Measurements from ENCODE around the gene PTGFRN.
"Not testable (repeated sequence)": the region's sequence is repeated elsewhere in the genome, so short reads cannot be mapped to it uniquely, and the experiment has no call there.

The PTGFRN gene

DNA sequence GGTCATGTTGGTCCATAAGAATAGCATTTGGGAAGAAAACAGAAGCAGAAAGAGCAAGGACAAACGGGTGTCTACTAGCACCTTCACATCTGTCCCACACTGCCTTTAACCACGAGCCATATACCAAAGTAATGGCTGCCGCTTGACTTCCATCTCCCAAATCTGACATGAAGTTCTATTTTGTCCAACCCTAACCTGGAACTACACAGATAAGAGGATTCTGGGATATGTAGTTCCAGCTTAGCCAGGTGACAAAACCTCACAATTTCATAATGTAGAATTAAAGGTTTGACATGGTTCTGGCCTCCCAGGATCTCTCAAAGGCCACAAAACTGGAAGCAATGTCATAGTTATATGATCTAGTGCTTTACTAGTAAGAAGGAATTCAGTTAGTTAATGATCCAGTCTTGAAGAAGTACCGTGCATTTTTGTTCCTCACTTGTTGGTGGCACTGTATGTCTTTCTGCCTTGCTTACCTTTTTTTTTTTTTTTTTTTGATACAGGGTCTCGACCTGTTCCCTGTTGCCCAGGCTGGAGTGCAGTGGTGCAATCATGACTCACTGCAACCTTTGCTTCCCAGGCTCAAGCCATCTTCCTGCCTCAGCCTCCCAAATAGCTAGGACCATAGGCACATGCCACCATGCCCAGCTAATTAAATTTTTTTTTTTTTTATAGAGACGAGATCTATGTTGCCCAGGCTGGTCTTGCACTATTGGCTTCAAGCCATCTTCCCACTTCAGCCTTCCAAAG, 17.5 kb downstream of the PTGFRN start:
- 93 to 95% methylated on average over 6 of the region's 6 CpGs for whole genome bisulfite sequencing, 2 experiments

DNA sequence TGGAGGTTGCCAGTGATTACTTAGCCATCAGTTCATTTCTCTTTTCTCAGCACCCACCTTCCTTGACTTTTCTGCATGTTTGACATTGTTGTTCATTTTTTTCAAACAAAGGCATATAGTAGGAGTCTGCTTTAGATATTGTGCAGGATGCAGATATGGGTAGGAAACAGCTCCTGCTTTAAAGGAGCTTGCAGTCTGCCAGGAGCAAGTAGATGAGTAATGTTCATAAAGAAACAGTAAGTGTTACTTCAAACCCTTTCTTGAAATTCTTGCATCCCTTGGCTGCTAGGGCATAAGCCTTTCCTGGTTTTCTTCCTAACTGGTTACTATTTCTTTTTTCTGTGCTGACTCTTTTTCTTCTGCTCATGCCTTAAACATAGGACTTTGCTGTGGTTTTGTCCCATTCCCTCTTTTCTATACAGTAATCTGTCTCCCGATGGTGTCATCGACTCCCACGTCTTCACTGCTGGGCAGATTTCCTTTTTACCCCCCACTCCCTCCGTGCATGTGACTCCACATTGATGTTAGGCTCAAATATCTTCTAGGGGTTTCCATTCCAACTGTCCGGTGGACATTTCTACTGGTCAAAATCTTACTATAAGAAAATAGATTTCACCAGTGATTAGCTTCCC, 20.4 kb downstream of the PTGFRN start:
- Histone ChIP-seq H3K36me3 (ENCODE audit: control insufficient read depth, insufficient read depth, low read length) (no peaks in the 10 kb centered on the region), H3K4me3 (ENCODE audit: insufficient read depth, low read depth, low read length) (no peak overlapping the region), H3K9me3 (ENCODE audit: control insufficient read depth, low read length) (no peaks in the 10 kb centered on the region), H3K27me3 (ENCODE audit: control insufficient read depth, insufficient read depth, low read length, poor library complexity, severe bottlenecking) (no peaks in the 10 kb centered on the region), H3K27ac (ENCODE audit: insufficient read depth, low read depth, low read length, poor library complexity, severe bottlenecking) (no peak overlapping the region), H3K4me1 (ENCODE audit: control insufficient read depth, insufficient read depth, low read length) (peaks cover 10% of the 10 kb centered on the region)
- WGBS, 2 experiments = 95 to 98% methylated on average over 5 of the region's 5 CpGs

More for the DNA sequence above, 17.5 kb downstream of the PTGFRN start:
- Histone ChIP-seq H3K4me1 (ENCODE audit: control insufficient read depth, insufficient read depth, low read length) (peaks cover 10% of the 10 kb centered on the region), H3K27ac (ENCODE audit: insufficient read depth, low read depth, low read length, poor library complexity, severe bottlenecking) (no peak overlapping the region), H3K9me3 (ENCODE audit: control insufficient read depth, low read length) (no peaks in the 10 kb centered on the region), H3K4me3 (ENCODE audit: insufficient read depth, low read depth, low read length) (no peak overlapping the region), H3K36me3 (ENCODE audit: control insufficient read depth, insufficient read depth, low read length) (no peaks in the 10 kb centered on the region), H3K27me3 (ENCODE audit: control insufficient read depth, insufficient read depth, low read length, poor library complexity, severe bottlenecking) (no peaks in the 10 kb centered on the region)

DNA sequence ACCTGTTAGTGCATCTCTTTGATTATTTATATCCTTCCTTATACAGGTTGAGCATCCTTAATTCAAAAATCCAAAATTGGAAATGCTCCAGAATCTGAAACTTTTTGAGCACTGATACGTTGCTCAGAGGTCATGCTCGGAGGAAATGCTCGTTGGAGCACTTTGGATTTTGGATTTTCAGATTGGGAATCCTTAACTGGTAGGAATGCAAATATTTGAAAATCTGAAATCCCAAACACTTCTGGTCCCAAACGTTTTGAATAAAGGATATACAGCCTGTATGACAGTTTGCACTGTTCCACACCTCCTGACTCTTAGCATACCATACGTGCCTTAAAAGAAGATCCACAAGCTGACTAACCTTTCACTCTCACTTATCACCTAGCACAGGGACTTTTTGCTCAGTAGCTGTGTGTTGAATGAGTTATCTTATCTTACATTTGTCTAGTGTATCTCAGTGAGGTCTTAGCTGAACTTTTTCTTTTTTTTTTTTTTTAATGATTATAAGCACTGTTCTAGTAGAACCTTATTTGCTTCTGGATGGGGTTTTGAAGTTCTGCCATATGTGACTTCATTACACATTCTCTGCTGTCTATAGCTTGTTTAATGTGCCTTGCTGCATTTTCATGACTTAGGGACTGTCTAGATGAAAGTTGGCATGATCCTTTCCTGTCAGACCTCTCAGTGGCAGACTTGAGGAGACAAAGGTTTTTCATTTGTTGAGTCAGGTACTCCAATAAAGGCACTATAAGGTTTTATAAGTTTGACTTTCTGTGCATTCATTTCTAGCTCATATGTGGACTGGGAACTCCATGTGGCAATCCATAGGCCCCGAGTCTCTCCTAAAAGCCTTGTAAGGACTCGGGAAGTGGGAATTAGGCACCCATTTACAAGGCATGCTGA, 21.6 kb downstream of the PTGFRN start:
- Histone ChIP-seq H3K9me3 (ENCODE audit: control insufficient read depth, low read length) (no peaks in the 10 kb centered on the region), H3K4me1 (ENCODE audit: control insufficient read depth, insufficient read depth, low read length) (peaks cover 10% of the 10 kb centered on the region), H3K27me3 (ENCODE audit: control insufficient read depth, insufficient read depth, low read length, poor library complexity, severe bottlenecking) (no peaks in the 10 kb centered on the region), H3K36me3 (ENCODE audit: control insufficient read depth, insufficient read depth, low read length) (no peaks in the 10 kb centered on the region), H3K4me3 (ENCODE audit: insufficient read depth, low read depth, low read length) (no peak overlapping the region), H3K27ac (ENCODE audit: insufficient read depth, low read depth, low read length, poor library complexity, severe bottlenecking) (no peak overlapping the region)
- WGBS, 2 experiments = 93 to 95% methylated on average over 7 of the region's 7 CpGs

DNA sequence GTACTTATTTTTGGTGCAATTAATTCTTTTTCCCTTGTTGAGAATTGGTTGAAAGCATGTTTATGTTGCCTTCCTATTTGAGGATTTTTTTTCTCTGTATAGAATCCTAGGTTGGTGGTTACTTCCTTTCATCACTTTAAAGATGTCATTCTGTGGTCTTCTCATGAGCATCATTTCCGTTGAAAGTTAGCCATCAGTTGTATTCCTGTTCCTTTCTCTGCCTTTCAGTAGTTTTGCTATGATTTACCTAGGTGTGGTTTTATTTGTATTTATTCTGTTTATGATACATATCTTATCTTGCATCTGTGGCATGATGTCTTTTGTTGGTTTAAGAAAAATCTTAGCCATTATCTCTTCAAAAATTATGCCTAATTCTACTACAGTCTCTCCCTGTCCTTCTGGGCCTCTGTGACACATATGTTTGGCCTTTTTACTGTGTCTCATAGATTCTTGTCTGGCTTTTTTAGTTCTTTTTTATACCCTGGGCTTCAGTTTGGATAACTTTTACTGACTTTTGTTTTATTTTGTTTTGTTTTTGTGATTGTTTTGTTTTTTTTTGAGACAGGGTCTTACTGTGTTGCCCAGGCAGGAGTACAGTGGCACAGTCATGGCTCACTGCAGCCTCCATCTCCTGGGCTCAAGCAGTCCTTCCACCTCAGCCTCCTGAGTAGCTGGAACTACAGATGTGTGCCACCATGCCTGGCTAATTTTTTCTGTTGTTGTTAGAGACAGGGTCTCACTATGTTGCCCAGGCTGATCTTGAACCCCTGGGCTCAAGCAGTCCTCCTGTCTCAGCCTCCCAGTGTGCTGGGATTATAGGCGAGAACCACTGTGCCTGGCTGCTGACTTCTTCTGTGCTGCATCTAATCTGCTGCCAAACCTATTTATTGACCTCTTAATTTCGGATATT, 24.1 kb downstream of the PTGFRN start:
- Histone ChIP-seq H3K9me3 (ENCODE audit: control insufficient read depth, low read length) (no peaks in the 10 kb centered on the region), H3K4me1 (ENCODE audit: control insufficient read depth, insufficient read depth, low read length) (peaks cover 4% of the 10 kb centered on the region), H3K27ac (ENCODE audit: insufficient read depth, low read depth, low read length, poor library complexity, severe bottlenecking) (no peak overlapping the region), H3K4me3 (ENCODE audit: insufficient read depth, low read depth, low read length) (no peak overlapping the region), H3K36me3 (ENCODE audit: control insufficient read depth, insufficient read depth, low read length) (no peaks in the 10 kb centered on the region), H3K27me3 (ENCODE audit: control insufficient read depth, insufficient read depth, low read length, poor library complexity, severe bottlenecking) (no peaks in the 10 kb centered on the region)
- 89 to 93% methylated on average over 3 of the region's 3 CpGs for WGBS, 2 experiments

DNA sequence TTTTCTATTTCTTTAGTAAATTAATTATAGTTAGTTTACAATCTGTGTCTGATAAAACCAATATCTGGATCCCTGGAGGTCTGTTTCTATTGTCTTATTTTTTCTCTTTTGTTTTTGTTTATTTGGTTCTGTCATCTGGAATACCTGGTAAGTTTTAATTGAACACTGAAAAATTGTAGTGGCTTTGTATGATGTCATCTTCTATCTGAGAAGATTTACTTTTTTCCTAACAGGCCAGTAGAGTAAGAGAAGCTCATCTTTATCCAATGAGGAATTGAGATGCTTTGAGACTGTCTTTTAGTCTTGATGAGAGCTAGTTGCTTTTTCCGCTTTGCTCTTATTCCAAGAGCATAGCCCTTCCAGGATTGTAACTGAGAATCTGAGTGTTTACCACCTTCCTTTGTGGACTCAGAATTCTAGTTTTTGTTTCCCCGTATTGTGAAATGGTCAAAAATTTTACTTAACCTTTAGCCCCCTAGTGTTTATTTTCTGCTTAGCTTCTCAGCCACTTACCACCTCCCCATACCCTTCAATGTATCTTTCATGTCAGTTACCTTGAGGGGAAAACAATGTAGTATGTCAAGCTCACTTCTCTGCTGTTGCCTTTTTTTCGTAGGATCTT, 25.0 kb downstream of the PTGFRN start:
- Histone ChIP-seq H3K4me1 (ENCODE audit: control insufficient read depth, insufficient read depth, low read length) (peaks cover 5% of the 10 kb centered on the region), H3K36me3 (ENCODE audit: control insufficient read depth, insufficient read depth, low read length) (no peaks in the 10 kb centered on the region), H3K27me3 (ENCODE audit: control insufficient read depth, insufficient read depth, low read length, poor library complexity, severe bottlenecking) (no peaks in the 10 kb centered on the region), H3K27ac (ENCODE audit: insufficient read depth, low read depth, low read length, poor library complexity, severe bottlenecking) (no peak overlapping the region), H3K9me3 (ENCODE audit: control insufficient read depth, low read length) (no peaks in the 10 kb centered on the region), H3K4me3 (ENCODE audit: insufficient read depth, low read depth, low read length) (no peak overlapping the region)
- 59 to 97% methylated on average over 2 to 3 of the region's 3 CpGs for WGBS, 2 experiments

DNA sequence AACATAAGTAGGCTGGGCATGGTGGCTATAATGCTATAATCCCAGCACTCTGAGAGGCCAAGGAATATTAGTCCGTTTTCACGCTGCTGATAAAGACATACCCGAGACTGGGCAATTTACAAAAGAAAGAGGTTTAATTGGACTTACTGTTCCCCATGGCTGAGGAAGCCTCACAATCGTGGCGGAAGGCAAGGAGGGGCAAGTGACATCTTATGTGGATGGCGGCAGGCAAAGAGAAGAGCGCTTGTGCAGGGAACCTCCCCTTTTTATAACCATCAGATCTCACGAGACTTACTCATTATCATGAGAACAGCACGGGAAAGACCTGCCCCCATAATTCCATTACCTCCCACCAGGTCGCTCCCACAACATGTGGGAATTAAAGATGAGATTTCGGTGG, 28.5 kb downstream of the PTGFRN start:
- peaks cover 11% of the 10 kb centered on the region for H3K4me1 ChIP-seq (ENCODE audit: control insufficient read depth, insufficient read depth, low read length)
- 89 to 92% methylated on average over 11 of the region's 11 CpGs for WGBS, 2 experiments
- peaks cover 3% of the 10 kb centered on the region for H3K36me3 ChIP-seq (ENCODE audit: control insufficient read depth, insufficient read depth, low read length)
- H3K27me3 ChIP-seq (ENCODE audit: control insufficient read depth, insufficient read depth, low read length, poor library complexity, severe bottlenecking) = no peaks in the 10 kb centered on the region
- no peak overlapping the region for H3K4me3 ChIP-seq (ENCODE audit: insufficient read depth, low read depth, low read length)
- no peaks in the 10 kb centered on the region for H3K9me3 ChIP-seq (ENCODE audit: control insufficient read depth, low read length)
- no peak overlapping the region for H3K27ac ChIP-seq (ENCODE audit: insufficient read depth, low read depth, low read length, poor library complexity, severe bottlenecking)

DNA sequence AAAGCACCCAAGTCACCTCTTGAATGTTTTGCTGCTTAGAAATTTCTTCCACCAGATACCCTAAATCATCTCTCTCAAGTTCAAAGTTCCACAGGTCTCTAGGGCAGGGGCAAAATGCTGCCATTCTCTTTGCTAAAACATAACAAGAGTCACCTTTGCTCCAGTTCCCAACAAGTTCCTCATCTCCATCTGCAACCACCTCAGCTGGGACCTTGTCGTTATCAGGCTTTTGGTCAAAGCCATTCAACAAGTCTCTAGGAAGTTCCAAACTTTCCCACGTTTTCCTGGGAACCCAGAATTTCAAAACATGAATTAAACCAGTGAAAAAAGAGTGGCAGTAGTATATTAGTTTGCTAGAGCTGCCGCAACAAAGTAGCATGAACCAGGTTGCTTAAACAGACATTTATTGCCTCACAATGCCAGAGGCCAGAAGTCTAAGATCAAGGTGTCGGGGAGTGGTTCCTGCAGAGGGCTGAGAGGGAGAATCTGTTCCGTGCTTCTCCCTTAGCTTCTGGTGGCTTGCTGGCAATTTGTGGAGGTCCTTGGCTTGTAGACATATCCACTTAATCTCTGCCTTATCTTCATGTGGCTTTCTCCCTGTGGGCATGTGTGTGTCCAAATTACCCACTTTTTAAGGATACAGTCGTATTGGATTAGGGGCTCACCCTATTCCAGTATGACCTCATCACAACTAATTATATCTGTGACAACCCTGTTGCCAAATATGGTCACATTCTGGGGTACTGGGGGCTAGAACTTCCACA, 30.2 kb downstream of the PTGFRN start:
- H3K4me1 ChIP-seq (ENCODE audit: control insufficient read depth, insufficient read depth, low read length) = peaks cover 11% of the 10 kb centered on the region
- H3K27ac ChIP-seq (ENCODE audit: insufficient read depth, low read depth, low read length, poor library complexity, severe bottlenecking); H3K4me3 ChIP-seq (ENCODE audit: insufficient read depth, low read depth, low read length); H3K9me3 ChIP-seq (ENCODE audit: control insufficient read depth, low read length); H3K27me3 ChIP-seq (ENCODE audit: control insufficient read depth, insufficient read depth, low read length, poor library complexity, severe bottlenecking); H3K36me3 ChIP-seq (ENCODE audit: control insufficient read depth, insufficient read depth, low read length): not testable (repeated sequence)
- WGBS, 2 experiments = 87 to 88% methylated on average over 6 of the region's 6 CpGs

DNA sequence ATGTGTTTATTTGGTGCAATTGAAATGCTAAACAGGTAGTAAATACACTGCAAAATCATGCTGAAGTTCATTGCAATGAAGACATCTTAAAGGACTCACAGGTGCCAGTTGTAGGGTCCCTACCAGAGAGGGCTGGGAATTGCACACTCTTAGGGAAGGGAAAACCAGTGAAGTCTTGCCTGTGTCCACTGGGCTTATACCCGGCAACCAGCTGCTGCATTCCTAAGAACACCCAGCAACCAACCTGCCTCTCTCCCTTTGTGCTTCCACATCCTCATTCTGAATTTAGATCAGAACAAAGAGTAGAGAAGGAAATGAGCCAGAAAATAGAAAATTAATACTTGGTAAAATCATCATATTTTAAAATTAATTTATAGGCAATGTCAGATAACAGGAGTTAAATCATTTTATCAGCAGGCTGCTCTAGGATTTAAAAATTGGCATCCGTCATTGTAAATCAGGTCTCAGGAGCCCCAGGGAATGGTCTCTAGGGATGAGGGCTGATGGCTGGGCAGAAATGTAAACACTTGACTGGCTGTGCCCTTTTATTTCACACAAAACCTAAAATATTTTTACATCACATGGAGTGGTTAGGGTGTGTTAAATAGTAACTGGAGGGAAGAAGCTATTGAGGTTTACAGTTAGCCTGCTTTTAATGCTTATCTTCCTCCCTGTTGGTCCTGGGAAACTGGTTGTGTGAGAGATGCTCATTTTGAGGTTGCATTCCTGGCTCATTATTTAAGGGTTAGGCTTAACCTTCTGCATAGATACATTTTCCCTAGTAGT, 31.3 kb downstream of the PTGFRN start:
- peaks cover 3% of the 10 kb centered on the region for H3K36me3 ChIP-seq (ENCODE audit: control insufficient read depth, insufficient read depth, low read length)
- no peak overlapping the region for H3K27ac ChIP-seq (ENCODE audit: insufficient read depth, low read depth, low read length, poor library complexity, severe bottlenecking)
- H3K27me3 ChIP-seq (ENCODE audit: control insufficient read depth, insufficient read depth, low read length, poor library complexity, severe bottlenecking) = no peaks in the 10 kb centered on the region
- H3K4me3 ChIP-seq (ENCODE audit: insufficient read depth, low read depth, low read length) = no peak overlapping the region
- WGBS, 2 experiments = 54 to 90% methylated on average over 2 of the region's 2 CpGs
- peaks cover 11% of the 10 kb centered on the region for H3K4me1 ChIP-seq (ENCODE audit: control insufficient read depth, insufficient read depth, low read length)
- no peaks in the 10 kb centered on the region for H3K9me3 ChIP-seq (ENCODE audit: control insufficient read depth, low read length)

All from ectodermal cell (in vitro differentiated cells).